ENCODE measurements around the gene PFKFB3. TPM values are rescaled to one million over a fixed set of nuclear protein-coding genes. Genes with fewer than 3 reads are reported as not detected.

PFKFB3 gene
- total and polyA plus RNA-seq, 2 of the 13 experiments (the other 11 are each of a cell fraction or from before 2014, with no cell fraction given) = 1.2 to 13.3 TPM

DNA sequence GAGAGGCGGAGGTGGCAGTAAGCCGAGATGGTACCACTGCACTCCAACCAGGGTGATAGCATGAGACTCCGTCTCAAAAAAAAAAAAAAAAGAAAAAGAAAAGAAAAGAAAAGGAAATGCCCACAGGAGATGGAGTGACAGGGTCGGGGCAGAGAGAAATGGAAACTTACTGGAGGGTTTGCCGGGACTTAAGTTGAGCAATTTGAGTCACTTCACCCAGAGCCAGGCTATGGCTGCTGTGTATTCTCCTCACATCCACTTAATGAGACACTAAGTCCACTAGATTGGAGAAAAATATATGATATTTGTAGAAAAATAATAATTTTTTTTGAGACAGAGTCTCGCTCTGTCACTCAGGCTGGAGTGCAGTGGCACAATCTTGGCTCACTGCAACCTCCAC lies 4.6 kb upstream of the PFKFB3 start:
- Histone ChIP-seq H3K4me2 (ENCODE audit: low read depth, low read length) (no peak overlapping the region), H3K27ac (ENCODE audit: extremely low read length, insufficient read depth, low read length) (no peak overlapping the region), H3K9ac (ENCODE audit: insufficient read depth, low read depth, low read length) (no peak overlapping the region), H4K20me1 (ENCODE audit: insufficient read depth, low read length) (no peaks in the 10 kb centered on the region), H2AFZ (ENCODE audit: low read length) (no peak overlapping the region), H3K4me3 (replicated peaks in 1 of 3; ENCODE audit: insufficient read depth in 1 of 3, low read depth in 2 of 3, low read length in 3 of 3) (no peak overlapping the region), H3K27me3 (ENCODE audit: control insufficient read depth in 1 of 2, insufficient read depth in 2 of 2, low read length in 2 of 2) (peaks cover 0 to 12% of the 10 kb centered on the region in 2 experiments; a peak in 1 of 5 replicates), H3K36me3 (replicated peaks in 1 of 2; ENCODE audit: control insufficient read depth in 1 of 2, insufficient read depth in 2 of 2, low read length in 2 of 2) (no peaks in the 10 kb centered on the region), H3K9me3 (ENCODE audit: low read length) (no peaks in the 10 kb centered on the region), H3K4me1 (ENCODE audit: insufficient read depth, low read length) (peaks cover 22% of the 10 kb centered on the region), H3K79me2 (ENCODE audit: insufficient read depth, low read length) (no peaks in the 10 kb centered on the region)
- ChIA-PET POLR2A (no interaction called here), CTCF (ENCODE audit: low intra/inter-chr PET ratio, low total read pairs) (no interaction called here)
- DNase-seq (ENCODE audit: low spot score) (no peak), ATAC-seq (no peak), FAIRE-seq (no peak)
- intact Hi-C loops (cut with micrococcal nuclease; ENCODE audit: unreplicated experiment) (no loop called here), in situ Hi-C loops (cut with HindIII; ENCODE audit: extremely low pct_ligation_motif_present, low pct_unique_long_range_greater_than_20kb) (no loop called here)
- TF ChIP-seq NFKB2 (CRISPR knock-in tag; IDR thresholded peaks at IDR 0.05; ENCODE audit: borderline replicate concordance) = no peak
- TF ChIP-seq POLR2G (IDR thresholded peaks at IDR 0.05; ENCODE audit: low read depth, low read length) = no peak
- TF ChIP-seq NPAS2 (CRISPR knock-in tag; IDR thresholded peaks at IDR 0.05; ENCODE audit: borderline replicate concordance) = no peak
- no peak for TF ChIP-seq ZNF747 (CRISPR knock-in tag; IDR thresholded peaks at IDR 0.05; ENCODE audit: borderline replicate concordance)
- no peak for TF ChIP-seq U2AF1 (optimal IDR thresholded peaks at IDR 0.05; ENCODE audit: low read depth, low read length)
- no peak for TF ChIP-seq ZNF7 (CRISPR knock-in tag; IDR thresholded peaks at IDR 0.05)
- no peak for TF ChIP-seq FLYWCH1 (CRISPR knock-in tag; IDR thresholded peaks at IDR 0.05)
- no peak for TF ChIP-seq ZNF337 (CRISPR knock-in tag; IDR thresholded peaks at IDR 0.05; ENCODE audit: borderline replicate concordance, low read depth)
- TF ChIP-seq ZSCAN21 (CRISPR knock-in tag; IDR thresholded peaks at IDR 0.05; ENCODE audit: borderline replicate concordance) = no peak
- TF ChIP-seq, protein P1, sequence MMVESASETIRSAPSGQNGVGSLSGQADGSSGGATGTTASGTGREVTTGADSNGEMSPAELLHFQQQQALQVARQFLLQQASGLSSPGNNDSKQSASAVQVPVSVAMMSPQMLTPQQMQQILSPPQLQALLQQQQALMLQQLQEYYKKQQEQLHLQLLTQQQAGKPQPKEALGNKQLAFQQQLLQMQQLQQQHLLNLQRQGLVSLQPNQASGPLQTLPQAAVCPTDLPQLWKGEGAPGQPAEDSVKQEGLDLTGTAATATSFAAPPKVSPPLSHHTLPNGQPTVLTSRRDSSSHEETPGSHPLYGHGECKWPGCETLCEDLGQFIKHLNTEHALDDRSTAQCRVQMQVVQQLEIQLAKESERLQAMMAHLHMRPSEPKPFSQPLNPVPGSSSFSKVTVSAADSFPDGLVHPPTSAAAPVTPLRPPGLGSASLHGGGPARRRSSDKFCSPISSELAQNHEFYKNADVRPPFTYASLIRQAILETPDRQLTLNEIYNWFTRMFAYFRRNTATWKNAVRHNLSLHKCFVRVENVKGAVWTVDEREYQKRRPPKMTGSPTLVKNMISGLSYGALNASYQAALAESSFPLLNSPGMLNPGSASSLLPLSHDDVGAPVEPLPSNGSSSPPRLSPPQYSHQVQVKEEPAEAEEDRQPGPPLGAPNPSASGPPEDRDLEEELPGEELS (CRISPR knock-in tag; IDR thresholded peaks at IDR 0.05) = no peak
- TF ChIP-seq TBP (CRISPR knock-in tag; IDR thresholded peaks at IDR 0.05) = no peak
- no peak for TF ChIP-seq ZNF703 (CRISPR knock-in tag; IDR thresholded peaks at IDR 0.05; ENCODE audit: borderline replicate concordance)
- WGBS (ENCODE audit: low lambda C conversion rate) = 81% methylated on average over 6 of the region's 6 CpGs
- BruUV-seq (replicated peaks) = no TSS peak
